ENCODE data around the gene SCAPER.

DNA sequence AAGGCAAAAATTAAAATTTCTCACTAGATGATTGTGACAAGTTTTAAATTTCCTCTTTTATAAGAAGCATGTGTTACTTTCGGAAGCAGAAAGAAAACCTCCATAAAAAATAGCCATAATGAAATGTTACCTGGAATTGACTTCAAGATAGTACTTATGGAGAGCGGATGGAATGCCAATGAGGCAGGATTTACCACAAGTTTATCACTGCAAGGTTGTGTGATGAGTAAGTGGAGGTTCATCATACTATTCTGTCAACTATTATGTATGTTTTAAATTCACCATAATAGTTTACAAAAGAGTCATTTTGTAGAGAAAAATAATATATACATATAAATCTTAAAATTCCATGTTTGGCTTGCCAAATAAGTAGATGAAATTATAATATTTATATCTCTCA is 230.3 kb downstream of the SCAPER start:
- TF ChIP-seq, protein P1, sequence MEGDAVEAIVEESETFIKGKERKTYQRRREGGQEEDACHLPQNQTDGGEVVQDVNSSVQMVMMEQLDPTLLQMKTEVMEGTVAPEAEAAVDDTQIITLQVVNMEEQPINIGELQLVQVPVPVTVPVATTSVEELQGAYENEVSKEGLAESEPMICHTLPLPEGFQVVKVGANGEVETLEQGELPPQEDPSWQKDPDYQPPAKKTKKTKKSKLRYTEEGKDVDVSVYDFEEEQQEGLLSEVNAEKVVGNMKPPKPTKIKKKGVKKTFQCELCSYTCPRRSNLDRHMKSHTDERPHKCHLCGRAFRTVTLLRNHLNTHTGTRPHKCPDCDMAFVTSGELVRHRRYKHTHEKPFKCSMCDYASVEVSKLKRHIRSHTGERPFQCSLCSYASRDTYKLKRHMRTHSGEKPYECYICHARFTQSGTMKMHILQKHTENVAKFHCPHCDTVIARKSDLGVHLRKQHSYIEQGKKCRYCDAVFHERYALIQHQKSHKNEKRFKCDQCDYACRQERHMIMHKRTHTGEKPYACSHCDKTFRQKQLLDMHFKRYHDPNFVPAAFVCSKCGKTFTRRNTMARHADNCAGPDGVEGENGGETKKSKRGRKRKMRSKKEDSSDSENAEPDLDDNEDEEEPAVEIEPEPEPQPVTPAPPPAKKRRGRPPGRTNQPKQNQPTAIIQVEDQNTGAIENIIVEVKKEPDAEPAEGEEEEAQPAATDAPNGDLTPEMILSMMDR (conservative IDR thresholded peaks at IDR 0.05; ENCODE audit: low read depth, low read length), result no peak
- no peak for TF ChIP-seq EZH2 (IDR thresholded peaks at IDR 0.05; ENCODE audit: borderline replicate concordance, low read depth, low read length, poor library complexity, severe bottlenecking)
